Suprapubic skin (tissue), 4 donors: Measurements from ENCODE around the gene POLR1A. TPM values are rescaled to one million over a fixed set of nuclear protein-coding genes. Genes with fewer than 3 reads are reported as not detected.

Source experiments
- DNase-seq, 2 donors: peaks; one replicate each; pipeline ENCODE4 v3.0.0-alpha.2; 2019; ENCODE audit warnings: low spot score in 2 of 2
- H3K27ac ChIP-seq: fragments of 200-600 bp; sonication (generic); one replicate; pipeline ENCODE4 v1.5.1; 2019
- H3K27me3 ChIP-seq: fragments of 200-600 bp; sonication (generic); one replicate; pipeline ENCODE4 v1.5.1; 2019
- H3K36me3 ChIP-seq: fragments of 200-600 bp; sonication (generic); one replicate; pipeline ENCODE4 v1.5.1; 2019
- H3K4me1 ChIP-seq: fragments of 200-600 bp; sonication (generic); one replicate; pipeline ENCODE4 v1.5.1; 2019
- H3K4me3 ChIP-seq: fragments of 200-600 bp; sonication (generic); one replicate; pipeline ENCODE4 v1.5.1; 2019; ENCODE audit warnings: mild to moderate bottlenecking
- H3K9me3 ChIP-seq: fragments of 200-600 bp; sonication (generic); one replicate; pipeline ENCODE4 v1.5.1; 2019
- CTCF ChIP-seq, 2 donors: fragments of 200-600 bp in 1 of 2; fragments of 450-650 bp in 1 of 2; sonication (generic) in 1 of 2; IDR thresholded peaks; one replicate each; pipeline ENCODE4 v1.5.1; 2016 to 2019; ENCODE audit warnings: antibody characterized with exemption in 2 of 2, mild to moderate bottlenecking in 1 of 2, moderate library complexity in 1 of 2
- EP300 ChIP-seq: sonication (generic); formaldehyde crosslinking; IDR thresholded peaks from one replicate; pipeline ENCODE4 v1.6.1; 2017; ENCODE audit warnings: antibody characterized with exemption
- POLR2A ChIP-seq, 2 donors: fragments of 450-650 bp; IDR thresholded peaks; one replicate each; pipeline ENCODE4 v1.6.1; 2017; ENCODE audit warnings: antibody characterized with exemption in 2 of 2, mild to moderate bottlenecking in 2 of 2, moderate library complexity in 2 of 2
- POLR2AphosphoS5 ChIP-seq, 3 donors: sonication (generic); formaldehyde crosslinking; IDR thresholded peaks; one replicate each; pipeline ENCODE4 v1.6.1; 2017; ENCODE audit warnings: antibody characterized with exemption in 3 of 3
- WGBS: methylation state at CpG from one replicate; pipeline ENCODE4 v1.1.5; 2018; 5-methylcytosine and 5-hydroxymethylcytosine counted together
- total RNA-seq, 4 donors: library from RNA; depleted of rRNA; stranded (reverse); fragments of >200 nt; gene quantifications; one replicate each; pipeline ENCODE4 v1.1.0, GENCODE V29; 2016

Gene POLR1A
- total RNA-seq, 4 donors from 2014 or later: 20.2 to 24.3 (median 21.2) TPM

- no peaks in the 10 kb centered on the region for H3K9me3 ChIP-seq
- TF ChIP-seq CTCF (IDR thresholded peaks at IDR 0.05): no peak
- TF ChIP-seq POLR2AphosphoS5 (IDR thresholded peaks at IDR 0.05): no peak
- TF ChIP-seq EP300: no peak
- no peak for TF ChIP-seq POLR2A (IDR thresholded peaks at IDR 0.05)
- DNase-seq: peak in 1 of 2 donors; percentile 37
- peaks cover 66% of the 10 kb centered on the region for H3K36me3 ChIP-seq
- H3K4me3 ChIP-seq: no peak overlapping the region
- 91% methylated on average over 11 of the region's 11 CpGs for WGBS
- peaks cover 32% of the 10 kb centered on the region for H3K4me1 ChIP-seq
- H3K27me3 ChIP-seq: no peaks in the 10 kb centered on the region
- no peak overlapping the region for H3K27ac ChIP-seq
Observed at GRCh38 chr2:86032861-86033595, 72.7 kb downstream of the POLR1A start.

- Histone ChIP-seq H3K9me3 (no peaks in the 10 kb centered on the region), H3K4me3 (no peak overlapping the region), H3K27me3 (no peaks in the 10 kb centered on the region), H3K4me1 (peaks cover 21% of the 10 kb centered on the region), H3K36me3 (peaks cover 80% of the 10 kb centered on the region), H3K27ac (no peak overlapping the region)
- DNase-seq: no peak
- TF ChIP-seq EP300 (no peak), POLR2A (IDR thresholded peaks at IDR 0.05) (no peak), CTCF (IDR thresholded peaks at IDR 0.05) (no peak), POLR2AphosphoS5 (IDR thresholded peaks at IDR 0.05) (no peak)
- 98% methylated on average over 4 of the region's 4 CpGs for WGBS
Observed at GRCh38 chr2:86031606-86032005, 74.1 kb downstream of the POLR1A start.

- WGBS: 95% methylated on average over 9 of the region's 14 CpGs
- Histone ChIP-seq H3K9me3 (no peaks in the 10 kb centered on the region), H3K27ac (no peak overlapping the region), H3K4me3 (no peak overlapping the region), H3K36me3 (peaks cover 85% of the 10 kb centered on the region), H3K27me3 (no peaks in the 10 kb centered on the region), H3K4me1 (peaks cover 21% of the 10 kb centered on the region)
- DNase-seq: peak in 1 of 2 donors; percentile 56
- TF ChIP-seq EP300 (no peak), POLR2A (IDR thresholded peaks at IDR 0.05) (no peak), CTCF (IDR thresholded peaks at IDR 0.05) (no peak), POLR2AphosphoS5 (IDR thresholded peaks at IDR 0.05) (no peak)
Observed at GRCh38 chr2:86031151-86031550, 74.5 kb downstream of the POLR1A start.

GRCh38 chr2:86029873-86030272, 75.8 kb downstream of the POLR1A start:
- TF ChIP-seq CTCF (IDR thresholded peaks at IDR 0.05) (no peak), POLR2A (IDR thresholded peaks at IDR 0.05) (no peak), POLR2AphosphoS5 (IDR thresholded peaks at IDR 0.05) (no peak), EP300 (no peak)
- DNase-seq: peak in 1 of 2 donors; percentile 50
- H3K4me1 ChIP-seq: peaks cover 17% of the 10 kb centered on the region
- H3K36me3 ChIP-seq: peaks cover 95% of the 10 kb centered on the region
- no peak overlapping the region for H3K4me3 ChIP-seq
- H3K27ac ChIP-seq: no peak overlapping the region
- WGBS: 95% methylated on average over 14 of the region's 14 CpGs
- no peaks in the 10 kb centered on the region for H3K27me3 ChIP-seq
- no peaks in the 10 kb centered on the region for H3K9me3 ChIP-seq

GRCh38 chr2:86028766-86029381, 76.8 kb downstream of the POLR1A start:
- WGBS: 87% methylated on average over 13 of the region's 13 CpGs
- peak in 1 of 2 donors; percentile 44 for DNase-seq
- Histone ChIP-seq H3K4me1 (peaks cover 17% of the 10 kb centered on the region), H3K4me3 (no peak overlapping the region), H3K9me3 (no peaks in the 10 kb centered on the region), H3K27me3 (no peaks in the 10 kb centered on the region), H3K36me3 (peaks cover 88% of the 10 kb centered on the region), H3K27ac (no peak overlapping the region)
- TF ChIP-seq POLR2A (IDR thresholded peaks at IDR 0.05) (no peak), POLR2AphosphoS5 (IDR thresholded peaks at IDR 0.05) (no peak), EP300 (no peak), CTCF (IDR thresholded peaks at IDR 0.05) (no peak)
